Stimulated activated CD4-positive, alpha-beta T cell treated with anti-CD3 and anti-CD28 coated beads, Interleukin-4, amount 100 ng/mL, for 48 hours (primary cell): ENCODE data around the gene RAPGEF1.

Experiments used
- DNase-seq, 2 donors: peaks; one replicate each; pipeline ENCODE4 v3.0.0-alpha.2; 2020; ENCODE audit warnings: low read depth in 2 of 2

The RAPGEF1 gene

DNA sequence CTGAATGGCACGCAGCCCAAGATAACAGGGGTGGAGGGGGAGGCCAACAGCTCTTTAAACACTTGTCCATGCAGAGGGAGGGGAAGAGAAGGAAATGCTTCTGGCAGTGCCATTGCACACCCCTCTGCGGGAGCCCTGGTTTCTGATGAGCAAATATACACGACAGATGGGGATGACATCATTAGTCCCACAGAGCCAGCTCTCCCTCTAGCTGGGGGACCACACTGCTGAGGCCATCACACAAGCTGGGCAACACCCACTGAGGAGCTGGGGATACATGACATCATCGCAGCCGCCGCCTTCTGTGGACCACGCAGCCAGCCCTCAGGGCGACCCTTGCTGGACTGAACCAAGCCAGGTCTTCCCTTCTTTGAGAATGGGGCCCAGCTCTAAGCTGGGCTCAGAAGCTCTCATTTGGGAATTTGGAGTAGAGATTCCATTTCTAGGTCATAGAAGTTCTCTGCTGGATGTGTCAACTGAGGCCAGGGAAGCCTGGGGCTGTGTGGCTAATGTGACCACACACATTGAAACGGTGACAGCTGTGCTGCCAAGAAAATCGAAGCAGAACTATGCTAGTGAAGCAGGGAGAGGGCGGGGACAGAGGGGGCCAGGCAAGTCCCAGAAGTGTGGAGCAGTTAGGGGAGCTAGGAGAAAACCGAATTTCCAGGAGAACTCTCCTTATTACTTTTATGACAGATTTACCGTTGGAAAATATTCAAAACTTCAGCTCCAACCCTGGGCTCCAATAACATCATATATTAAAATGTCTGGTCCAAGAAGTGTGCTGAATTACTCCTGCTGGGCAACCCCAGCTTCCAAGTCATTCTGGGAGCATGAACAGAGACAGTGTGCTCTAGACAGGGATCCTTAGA, 115.0 kb downstream of the RAPGEF1 start:
- no peak for DNase-seq

DNA sequence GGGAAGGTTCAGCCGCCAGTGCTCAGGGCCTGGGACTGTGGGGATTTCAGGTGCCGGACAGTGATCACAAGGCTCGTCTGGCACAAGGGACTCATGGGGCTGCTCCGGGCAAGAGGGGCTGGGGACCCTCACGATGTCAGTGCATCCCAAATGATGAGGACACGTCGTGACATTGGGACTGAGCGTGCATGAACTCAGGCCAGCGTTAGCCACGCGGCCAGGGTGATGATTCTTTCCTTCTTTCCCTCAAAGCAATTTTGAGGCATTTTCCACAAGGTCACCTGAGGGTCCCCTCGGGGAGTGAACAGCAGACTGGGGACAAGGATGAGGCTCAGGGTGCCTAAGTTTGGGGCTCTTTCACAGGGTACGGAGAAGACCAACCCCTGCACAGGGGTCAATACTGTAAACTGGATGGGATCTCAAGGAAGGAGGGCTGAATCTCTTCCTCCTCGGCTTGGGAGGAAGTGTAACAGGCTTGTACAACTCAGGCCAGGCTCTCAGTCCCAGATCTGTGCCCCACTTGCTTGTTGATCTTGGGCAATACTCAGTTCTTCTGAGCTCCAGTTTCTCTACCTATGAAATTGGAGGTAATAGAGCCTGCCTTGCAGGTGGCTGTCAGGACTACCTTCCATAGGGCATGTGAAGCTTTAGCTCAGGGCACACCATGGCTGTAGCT, 116.1 kb downstream of the RAPGEF1 start:
- no peak for DNase-seq

DNA sequence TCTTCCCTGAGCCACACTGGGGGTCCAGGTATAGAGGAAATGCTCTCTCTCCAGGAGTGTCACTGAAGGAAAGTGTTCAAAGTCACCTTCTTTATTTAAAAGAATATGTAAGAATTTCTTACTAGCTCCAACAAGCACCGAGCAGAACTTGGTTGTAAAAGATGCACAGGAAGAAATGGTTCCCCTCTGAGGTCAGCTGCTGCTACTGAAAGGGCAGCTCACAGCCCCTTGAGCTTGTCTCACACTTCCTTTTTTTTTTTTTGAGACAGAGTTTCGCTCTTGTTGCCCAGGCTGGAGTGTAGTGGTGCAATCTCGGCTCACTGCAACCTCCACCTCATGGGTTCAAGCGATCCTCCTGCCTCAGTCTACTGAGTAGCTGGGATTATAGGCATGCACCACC, 117.4 kb downstream of the RAPGEF1 start:
- no peak for DNase-seq

DNA sequence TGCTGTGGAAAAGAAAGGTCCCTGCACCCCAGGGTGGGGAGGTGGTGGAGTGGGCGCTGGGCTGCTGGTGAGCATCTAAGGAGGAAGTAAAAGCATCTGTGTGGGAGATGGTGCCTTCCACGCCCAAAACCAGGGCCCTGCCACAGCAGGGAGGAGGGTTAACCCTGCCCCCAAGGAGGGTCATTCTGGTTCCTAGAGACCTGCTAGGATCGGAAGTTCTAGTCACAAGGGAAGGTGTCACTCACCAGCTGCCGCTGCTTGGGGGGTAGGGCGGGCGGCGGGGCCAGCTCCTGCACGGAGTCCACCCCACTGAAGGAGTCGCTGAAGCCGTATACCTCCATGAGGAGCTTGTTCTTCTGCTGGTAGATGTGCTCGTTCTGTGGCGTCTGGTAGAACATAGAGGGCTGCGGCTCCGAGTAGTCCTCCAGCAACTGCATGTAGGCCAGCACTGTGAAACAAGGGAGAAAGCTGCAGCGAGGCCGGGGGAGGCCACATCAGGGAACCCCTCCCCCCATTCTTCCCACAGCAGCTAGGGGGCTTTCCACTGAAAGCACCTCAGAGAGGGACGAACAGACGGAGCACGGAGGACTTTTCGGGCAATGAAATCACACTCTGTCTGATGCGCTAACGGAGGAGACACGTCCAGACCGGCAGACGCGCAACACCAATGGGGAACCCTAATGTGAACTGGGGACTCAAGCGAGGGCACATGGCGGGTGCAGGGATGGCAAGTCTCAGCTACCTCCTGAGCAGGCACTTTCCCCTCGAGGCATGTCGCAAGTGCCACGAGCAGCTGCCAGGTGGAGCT, 118.1 kb downstream of the RAPGEF1 start:
- DNase-seq, result no peak

DNA sequence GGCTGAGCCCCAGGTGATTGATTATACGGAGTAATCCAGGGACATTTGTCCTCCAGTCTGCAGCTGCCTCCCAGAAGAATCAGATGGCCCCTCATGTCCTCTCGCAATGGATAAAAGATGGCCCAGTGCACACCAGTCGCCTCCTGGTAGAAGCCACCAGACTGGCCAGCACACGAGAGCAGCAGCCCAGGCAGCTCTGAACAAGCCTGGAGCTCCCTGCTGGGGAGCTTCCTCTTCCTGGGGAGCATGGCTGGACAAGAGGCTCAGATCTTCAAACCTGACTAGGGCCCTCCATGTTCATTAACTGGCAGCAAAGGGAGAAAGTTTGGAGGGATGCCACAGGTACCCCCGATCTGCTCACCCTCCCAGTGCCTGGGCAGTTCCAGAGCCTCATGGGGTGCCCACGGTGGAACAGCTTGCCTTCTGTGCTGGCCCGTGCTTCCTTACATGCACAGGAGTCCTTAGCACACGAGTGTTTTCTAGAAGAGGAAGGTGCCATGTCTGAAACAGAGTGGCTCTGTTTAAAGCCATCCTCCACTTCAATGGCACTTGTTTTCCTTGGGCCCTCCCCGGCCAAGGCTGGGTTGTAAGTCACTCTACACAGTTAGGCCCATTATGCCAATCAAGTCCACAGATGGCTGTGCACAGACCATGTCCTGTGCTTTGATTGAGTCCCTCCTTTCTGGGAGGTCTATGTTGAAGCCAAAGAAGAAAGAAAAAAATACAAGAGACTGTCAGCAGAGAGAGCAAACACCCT, 118.9 kb downstream of the RAPGEF1 start:
- no peak for DNase-seq

DNA sequence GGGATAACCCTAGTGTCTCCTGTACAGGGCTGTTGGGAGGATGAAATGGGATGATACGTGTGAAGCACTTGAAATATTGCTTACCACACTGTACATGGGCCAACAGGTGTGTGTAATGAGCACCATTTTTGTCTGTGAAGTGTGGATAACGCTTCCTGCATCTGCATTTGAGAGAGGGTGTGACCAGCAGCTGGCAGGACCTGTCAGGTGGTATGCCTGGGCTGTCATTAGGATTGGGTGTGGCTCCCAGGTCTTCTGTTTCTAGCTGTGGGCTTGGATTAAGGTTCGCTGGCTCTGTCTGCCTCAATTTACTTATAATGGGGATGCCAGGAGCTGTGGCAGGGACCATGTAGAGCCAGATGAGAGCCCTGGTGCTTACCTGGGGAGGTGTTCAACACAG, 120.2 kb downstream of the RAPGEF1 start:
- DNase-seq, result no peak

DNA sequence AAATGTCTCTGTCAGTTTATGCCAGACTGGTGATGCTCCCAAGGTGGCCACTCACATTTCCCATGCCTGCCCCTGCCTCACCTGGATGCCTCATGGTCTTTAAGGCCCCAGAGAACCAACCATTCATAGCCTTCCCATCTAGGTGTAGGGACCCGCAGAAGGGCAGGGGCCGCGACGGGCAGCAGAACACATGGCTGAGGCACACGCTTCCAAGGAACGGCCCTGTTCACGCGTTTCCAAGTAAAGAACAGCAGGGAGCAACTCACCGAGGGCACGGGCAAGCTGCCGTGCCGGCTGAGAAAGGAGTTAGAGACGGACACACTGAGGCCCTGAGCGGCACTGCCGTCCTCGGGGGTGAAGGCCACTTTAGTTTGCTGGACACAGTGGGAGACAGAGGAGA, 121.1 kb downstream of the RAPGEF1 start:
- DNase-seq, result no peak

DNA sequence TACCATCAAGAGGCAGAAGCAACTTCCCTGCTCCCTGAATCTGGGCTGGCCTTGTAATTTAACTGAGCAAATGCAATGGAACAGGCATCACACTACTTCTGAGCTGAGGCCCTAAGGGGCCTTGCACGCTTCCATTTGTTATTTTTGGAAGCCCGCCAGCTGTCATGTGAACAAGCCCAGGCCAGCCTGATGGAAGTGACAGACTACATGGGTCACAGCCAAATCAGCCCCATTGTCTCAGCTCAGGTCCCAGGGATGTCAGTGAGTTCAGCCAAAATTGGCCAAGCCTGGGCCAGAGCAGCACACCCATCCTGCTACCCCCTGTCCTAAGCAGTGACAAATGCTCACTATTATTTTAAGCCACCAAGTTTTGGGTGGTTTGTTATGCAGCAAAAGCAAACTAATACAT, 121.8 kb downstream of the RAPGEF1 start:
- no peak for DNase-seq

DNA sequence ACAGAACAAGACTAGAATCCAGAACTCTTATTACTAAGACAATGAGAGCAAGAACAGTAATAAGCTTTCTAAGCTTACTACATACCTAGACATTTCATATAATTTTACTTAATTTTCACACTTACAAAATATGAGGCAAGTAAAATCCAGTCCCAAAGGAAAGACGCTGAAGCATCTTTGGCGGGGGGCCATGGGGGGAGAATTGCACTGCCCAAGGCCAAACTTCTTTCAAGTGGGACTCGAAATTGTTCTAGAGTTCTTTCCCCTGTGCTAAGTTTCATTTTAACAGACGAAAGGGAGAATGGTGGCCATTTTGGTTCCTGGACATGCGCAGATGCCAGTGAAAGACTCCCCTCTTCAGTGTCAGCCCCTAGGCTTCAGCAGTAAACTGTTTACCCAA, 122.3 kb downstream of the RAPGEF1 start:
- DNase-seq, result no peak

DNA sequence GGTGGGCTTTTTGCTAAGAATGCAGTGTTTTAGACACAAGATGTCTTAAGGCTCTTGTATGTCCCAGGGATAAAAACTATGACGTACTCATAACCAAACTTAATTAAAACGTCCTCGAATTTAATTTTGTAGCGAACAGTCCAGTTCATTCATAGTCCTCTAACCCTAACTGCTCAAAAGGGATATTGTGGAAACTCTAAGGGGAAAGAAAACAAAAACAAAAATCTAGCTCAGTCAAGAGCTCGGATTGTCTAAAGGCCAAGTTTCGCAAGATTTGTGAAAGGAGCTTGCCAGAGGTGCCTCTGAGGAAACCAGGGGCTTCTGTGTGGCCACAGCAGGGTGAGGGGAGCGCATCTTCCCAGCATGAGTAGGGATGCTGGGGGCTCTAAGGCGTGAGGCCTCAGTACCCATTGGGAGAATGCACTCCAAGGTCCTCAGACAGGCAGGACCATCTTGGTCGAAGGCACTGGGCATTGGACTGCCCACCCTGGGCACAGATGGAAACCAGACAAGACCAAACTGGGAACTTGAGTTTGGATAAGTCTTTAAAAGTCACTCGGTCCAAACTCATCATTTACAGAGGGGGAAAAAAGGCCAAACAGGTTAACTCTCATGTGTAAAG, 122.8 kb downstream of the RAPGEF1 start:
- no peak for DNase-seq

DNA sequence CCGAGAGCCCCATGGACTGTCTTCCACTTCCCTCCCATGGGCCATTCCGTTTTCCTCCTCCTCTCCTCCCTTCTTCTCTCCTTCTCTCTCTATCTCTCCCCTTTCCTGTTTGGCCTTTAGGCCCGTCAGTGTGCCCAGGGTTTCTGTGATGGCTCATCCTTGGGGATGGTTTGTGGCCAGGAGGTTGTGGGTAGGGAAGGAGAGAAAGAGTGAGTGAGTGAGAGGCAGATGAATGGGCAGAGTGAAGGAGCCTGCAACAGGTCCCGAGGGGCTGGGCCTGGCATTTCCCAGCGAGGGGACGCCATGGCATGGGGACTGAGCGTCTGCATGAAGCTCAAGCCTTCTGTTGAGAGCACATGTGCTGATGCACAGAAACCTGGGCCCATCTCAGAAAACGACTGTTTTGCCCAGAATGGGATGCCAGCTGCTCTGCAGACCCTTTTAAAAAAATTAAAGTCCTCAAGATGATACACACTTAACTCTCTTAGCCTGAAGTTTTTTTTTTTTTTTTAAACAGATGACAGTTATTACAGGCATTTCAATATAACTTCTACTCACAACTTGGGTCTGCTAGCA, 125.4 kb downstream of the RAPGEF1 start:
- no peak for DNase-seq

DNA sequence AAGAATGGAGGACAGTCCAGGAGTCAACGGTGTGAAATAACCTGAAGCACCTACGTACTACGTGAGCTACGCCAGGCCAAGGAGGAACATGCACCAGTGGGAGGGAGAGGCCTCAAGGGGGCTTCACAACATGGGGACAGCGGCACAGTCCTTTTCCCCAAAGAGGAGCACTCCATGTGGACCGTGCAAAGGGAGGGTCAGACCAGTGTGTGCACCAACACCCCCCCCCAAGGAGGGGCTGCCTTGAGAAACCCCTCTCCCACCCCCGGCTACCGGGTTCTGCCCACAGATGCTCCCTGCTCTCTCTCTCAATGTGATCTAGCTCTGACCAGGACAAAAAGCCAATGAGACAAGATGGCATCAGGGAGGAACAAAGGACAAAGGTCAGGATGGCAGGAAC, 126.0 kb downstream of the RAPGEF1 start:
- DNase-seq, result no peak

DNA sequence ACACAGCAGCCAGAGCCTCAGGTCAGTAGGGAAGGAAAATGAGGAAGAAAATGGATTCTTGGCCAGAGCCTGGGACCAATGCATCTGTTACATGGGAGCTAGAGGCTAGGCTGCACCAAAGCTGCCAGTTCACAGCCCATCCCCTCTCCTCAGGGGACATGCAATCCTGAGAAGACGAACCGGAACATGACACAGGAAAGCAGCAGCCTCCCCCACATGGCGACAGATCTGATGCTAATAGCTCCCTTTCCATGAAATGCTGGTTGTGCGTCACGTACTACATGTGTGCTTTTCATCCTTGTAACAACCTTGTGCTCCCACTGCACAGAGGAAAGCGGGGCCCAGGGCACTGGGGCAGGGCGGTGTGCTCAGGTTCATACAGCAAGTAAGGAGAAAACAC, 127.0 kb downstream of the RAPGEF1 start:
- DNase-seq, result no peak

DNA sequence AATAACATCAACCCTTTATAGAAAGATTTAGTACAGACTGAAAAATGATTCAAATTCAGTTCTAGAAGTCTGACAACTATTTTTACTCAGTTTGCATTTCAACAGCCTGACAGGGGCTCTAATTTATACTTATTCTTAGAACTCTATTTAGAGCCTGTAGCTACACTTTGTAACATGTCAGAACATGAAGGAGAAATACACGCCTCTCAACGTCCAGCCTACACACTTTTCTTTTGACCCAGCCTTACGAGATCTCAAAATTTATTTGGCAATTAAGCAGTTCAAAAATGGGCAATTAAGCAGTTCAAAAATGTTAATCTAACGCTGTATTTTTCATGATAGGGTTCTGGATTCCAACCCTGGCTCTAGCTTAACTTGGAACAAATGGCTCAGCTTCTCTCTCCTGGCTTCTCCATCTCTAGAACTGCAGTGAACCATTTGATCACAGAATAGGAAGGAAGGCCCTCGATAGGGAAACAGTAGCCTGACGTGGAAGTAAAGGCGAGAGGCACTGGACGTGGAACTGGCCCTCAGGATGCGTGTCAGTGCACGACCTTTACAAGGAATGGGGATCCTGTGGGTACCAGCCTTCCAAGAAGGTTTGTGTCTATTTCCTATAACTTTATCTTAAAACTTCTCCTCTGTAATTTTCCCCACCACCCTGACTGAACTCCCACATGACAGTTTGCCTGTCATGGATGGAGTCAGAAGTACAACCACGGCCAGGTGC, 128.1 kb downstream of the RAPGEF1 start:
- DNase-seq, result no peak

DNA sequence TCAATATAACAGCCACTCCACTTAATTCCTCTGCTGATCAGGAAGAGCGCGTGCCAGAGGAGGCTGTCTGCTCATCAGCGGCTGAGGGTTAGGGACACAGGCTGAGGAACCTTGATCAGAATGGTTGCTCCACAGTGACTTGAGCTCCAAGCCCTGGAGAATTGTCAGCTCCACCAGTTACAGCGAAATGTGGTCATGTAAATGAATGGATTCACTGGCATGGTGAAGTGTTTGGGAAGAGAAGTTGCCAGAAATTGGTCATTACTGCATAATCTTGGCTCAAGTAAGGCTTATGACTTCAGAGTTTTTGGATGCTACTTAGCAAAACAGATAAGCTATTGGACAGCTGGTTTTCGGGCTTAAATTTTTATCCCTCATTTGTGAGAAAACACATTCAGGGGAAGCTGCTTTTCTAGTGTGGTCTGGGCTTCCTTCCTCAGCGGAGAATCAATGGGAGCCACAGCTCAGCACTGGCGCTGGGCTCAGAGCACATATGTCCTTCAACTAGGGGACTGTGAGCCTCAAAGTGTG, 129.6 kb downstream of the RAPGEF1 start:
- DNase-seq, result no peak

DNA sequence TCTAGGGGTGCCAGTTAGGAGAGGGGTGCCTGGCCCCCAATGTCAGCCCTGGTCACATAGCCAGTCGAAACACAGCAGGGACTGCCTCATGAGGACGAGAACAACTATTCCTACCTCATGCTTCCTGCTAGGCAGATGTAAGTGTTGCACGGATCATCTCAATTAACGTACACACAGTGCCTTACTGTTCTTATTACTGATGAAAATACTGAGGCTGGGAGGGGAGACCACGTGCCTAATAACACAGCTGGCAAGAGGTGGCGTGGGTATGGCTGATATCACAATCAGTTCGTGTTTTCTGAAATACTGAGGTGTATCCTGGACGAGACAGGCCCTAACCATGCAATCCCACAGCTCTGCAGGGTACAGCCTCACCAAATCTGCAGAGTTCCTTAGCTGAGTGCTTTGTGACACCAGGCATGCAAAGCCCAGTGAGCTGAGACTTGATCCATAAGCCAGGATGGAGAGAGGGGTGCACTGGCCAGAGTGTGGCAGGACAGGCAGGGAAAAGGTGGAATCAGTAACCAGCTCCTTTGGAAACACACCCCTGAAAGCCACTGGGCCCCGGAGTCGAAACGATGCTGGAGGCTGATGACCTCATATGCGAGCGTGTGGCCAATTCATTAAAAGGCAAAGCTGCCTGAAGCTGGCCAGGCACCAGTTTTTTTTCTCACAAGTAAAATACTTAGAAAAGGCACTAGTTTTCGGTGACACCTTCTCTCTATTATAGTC, 130.6 kb downstream of the RAPGEF1 start:
- no peak for DNase-seq

DNA sequence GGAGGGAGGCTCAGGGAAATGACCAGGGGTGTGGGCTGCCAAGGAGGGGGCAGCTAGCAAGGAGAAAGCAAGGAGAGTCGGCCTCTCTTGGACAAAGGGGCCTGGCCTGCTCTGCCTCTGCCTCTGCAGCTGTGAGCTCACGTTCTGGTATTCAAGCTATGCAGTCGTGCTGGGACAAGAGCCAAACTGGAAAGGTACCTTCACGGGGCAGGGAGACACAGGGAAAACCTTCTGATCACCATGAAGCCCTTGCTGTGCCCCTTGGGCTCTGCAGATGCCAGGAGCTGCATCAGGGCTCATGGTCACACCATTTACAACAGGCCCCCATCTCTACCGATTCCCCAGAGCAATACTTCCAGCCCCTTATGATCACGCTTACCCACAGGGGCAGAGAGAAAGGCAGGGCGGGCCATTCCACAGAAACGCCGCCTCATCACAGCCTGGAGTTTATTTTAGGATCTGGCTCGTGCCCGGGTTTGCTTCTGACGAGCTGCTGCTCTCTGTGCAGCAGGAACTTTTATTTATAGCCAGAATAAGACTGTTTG, 131.3 kb downstream of the RAPGEF1 start:
- DNase-seq, result no peak

DNA sequence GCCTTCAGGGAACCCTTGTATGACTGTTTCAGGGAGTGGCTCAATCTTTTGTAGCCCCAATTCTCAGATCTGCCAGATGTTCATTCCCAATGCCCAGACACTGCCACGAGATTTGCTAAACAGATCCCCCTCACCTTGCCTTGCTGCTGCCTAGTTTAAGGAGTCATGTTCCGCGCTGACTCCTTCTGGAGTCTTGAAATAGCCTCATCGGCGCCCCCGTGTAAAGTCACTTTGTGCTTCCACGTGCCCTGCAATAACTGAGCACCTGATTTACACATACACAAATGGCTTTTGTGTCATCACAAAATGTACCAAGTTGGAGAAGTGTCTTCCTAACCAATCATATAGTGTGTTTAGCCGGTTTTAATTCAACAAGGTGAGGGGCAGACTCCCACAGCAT, 132.3 kb downstream of the RAPGEF1 start:
- no peak for DNase-seq
